HepG2 (cell line): ENCODE measurements around the gene SALL4. TPM values are rescaled to one million over a fixed set of nuclear protein-coding genes. Genes with fewer than 3 reads are reported as not detected.

Experiments
- ATF7-NPFF ChIP-seq: sonication (generic); formaldehyde crosslinking; IDR thresholded peaks from 2 replicates; pipeline ENCODE4 v1.8.1; 2023; ENCODE audit warnings: mild to moderate bottlenecking, low read depth, missing genetic modification reagents, moderate library complexity
- BATF2 ChIP-seq: sonication (generic); formaldehyde crosslinking; IDR thresholded peaks from 2 replicates; pipeline ENCODE4 v1.8.0; 2022; ENCODE audit warnings: mild to moderate bottlenecking, missing genetic modification reagents, moderate library complexity
- CBX2 ChIP-seq, 2 experiments: fragments of 200-600 bp in 1 of 2; sonication (generic); formaldehyde crosslinking in 1 of 2; IDR thresholded peaks; 2 replicates each; pipeline versions ENCODE4 v1.7.0 to v1.8.1; 2018 to 2022; ENCODE audit warnings: low read depth in 2 of 2, low read length in 1 of 2, mild to moderate bottlenecking in 1 of 2, missing genetic modification reagents in 1 of 2
- LRRFIP1 ChIP-seq: sonication (generic); formaldehyde crosslinking; conservative IDR thresholded peaks from 2 replicates; pipeline ENCODE4 v1.4.0; 2020; ENCODE audit warnings: missing genetic modification reagents
- MATR3 ChIP-seq: sonication (generic); formaldehyde crosslinking; IDR thresholded peaks from 2 replicates; pipeline ENCODE4 v1.4.0; 2020; ENCODE audit warnings: missing genetic modification reagents
- MED8 ChIP-seq: sonication (generic); formaldehyde crosslinking; IDR thresholded peaks from 2 replicates; pipeline ENCODE4 v1.8.1; 2023; ENCODE audit warnings: mild to moderate bottlenecking, missing genetic modification reagents; ENCODE audit not compliant: insufficient replicate concordance
- NCOA2 ChIP-seq: sonication (generic); formaldehyde crosslinking; IDR thresholded peaks from 2 replicates; pipeline ENCODE4 v1.8.0; 2022; ENCODE audit warnings: inconsistent platforms
- NONO ChIP-seq, 2 experiments: fragments of 450-650 bp in 1 of 2; sonication (generic) in 1 of 2; formaldehyde crosslinking in 1 of 2; IDR thresholded peaks in 1 of 2; conservative IDR thresholded peaks in 1 of 2; 2 replicates each; pipeline versions ENCODE4 v1.6.1 to v1.8.0; 2017 to 2022; ENCODE audit warnings: mild to moderate bottlenecking in 1 of 2, missing genetic modification reagents in 1 of 2, moderate library complexity in 1 of 2
- NR3C1 ChIP-seq: sonication (generic); formaldehyde crosslinking; IDR thresholded peaks from 2 replicates; pipeline ENCODE4 v1.4.0; 2020; ENCODE audit warnings: missing genetic modification reagents
- SIN3A ChIP-seq: IDR thresholded peaks from 2 replicates; pipeline ENCODE4 v1.6.1; 2011; ENCODE audit warnings: low read depth, mild to moderate bottlenecking, control low read depth, low read length, borderline replicate concordance
- SMC3 ChIP-seq: IDR thresholded peaks from 2 replicates; pipeline ENCODE4 v1.6.1; 2011; ENCODE audit warnings: low read length, improper control_type of control experiment
- ZFP91 ChIP-seq: sonication (generic); formaldehyde crosslinking; IDR thresholded peaks from 2 replicates; pipeline ENCODE4 v1.9.0; 2022; ENCODE audit warnings: missing genetic modification reagents, mild to moderate bottlenecking, borderline replicate concordance
- ZNF20 ChIP-seq: sonication (generic); formaldehyde crosslinking; IDR thresholded peaks from 2 replicates; pipeline ENCODE4 v1.4.0; 2020; ENCODE audit warnings: mild to moderate bottlenecking, moderate library complexity, missing genetic modification reagents
- ZNF232 ChIP-seq: sonication (generic); formaldehyde crosslinking; IDR thresholded peaks from 2 replicates; pipeline ENCODE4 v1.4.0; 2020; ENCODE audit warnings: missing genetic modification reagents, borderline replicate concordance
- ZNF275 ChIP-seq: sonication (generic); formaldehyde crosslinking; IDR thresholded peaks from 2 replicates; pipeline ENCODE4 v1.8.0; 2022; ENCODE audit warnings: missing genetic modification reagents, mild to moderate bottlenecking, inconsistent platforms, borderline replicate concordance
- ZNF678 ChIP-seq: sonication (generic); formaldehyde crosslinking; IDR thresholded peaks from 2 replicates; pipeline ENCODE4 v1.4.0; 2020; ENCODE audit warnings: mild to moderate bottlenecking, missing genetic modification reagents
- ZNF782 ChIP-seq: sonication (generic); formaldehyde crosslinking; IDR thresholded peaks from 2 replicates; pipeline ENCODE4 v1.4.0; 2020; ENCODE audit warnings: missing genetic modification reagents, mild to moderate bottlenecking, borderline replicate concordance
- ZSCAN30 ChIP-seq: sonication (generic); formaldehyde crosslinking; IDR thresholded peaks from 2 replicates; pipeline ENCODE4 v1.5.0; 2020; ENCODE audit warnings: mild to moderate bottlenecking, missing genetic modification reagents
- ZSCAN5A ChIP-seq: sonication (generic); formaldehyde crosslinking; IDR thresholded peaks from 2 replicates; pipeline ENCODE4 v1.8.0; 2022; ENCODE audit warnings: mild to moderate bottlenecking, missing genetic modification reagents, borderline replicate concordance
- polyA plus RNA-seq, 8 experiments: library from polyadenylated mRNA; depleted of rRNA in 3 of 8; stranded (reverse) in 7 of 8; unstranded in 1 of 8; fragments of >200 nt; fragmentation: Illumina TruSeq in 4 of 8; extraction: Trizol in 4 of 8; gene quantifications; 2 replicates each; pipeline versions ENCODE4 v1.2.1 to v1.2.3, GENCODE V29; 2011 to 2016; ENCODE audit warnings: low read depth in 4 of 8, missing spikeins in 1 of 8, mixed read lengths in 1 of 8; ENCODE audit not compliant: insufficient read depth in 1 of 8
- total RNA-seq, 5 experiments: library from RNA; depleted of rRNA; stranded (reverse); fragments of >200 nt; fragmentation: Illumina TruSeq; extraction: Trizol; gene quantifications; 2 replicates each; pipeline ENCODE4 v1.2.3, GENCODE V29; 2016; ENCODE audit warnings: low read depth in 1 of 5

The SALL4 gene
- total and polyA plus RNA-seq, 2 of the 13 experiments (the other 11 are each of a cell fraction or from before 2014, with no cell fraction given) = 0.33 to 1.8 TPM

GRCh38 chr20:51801122-51801822 is 1.0 kb downstream of the SALL4 start (continued):
- TF ChIP-seq ZFP91 = peak; percentile 38; the same call in 1 of the 2 replicates
- no peak for TF ChIP-seq SMC3
- no peak for TF ChIP-seq ATF7-NPFF (CRISPR knock-in tag)
- no peak for TF ChIP-seq BATF2 (CRISPR knock-in tag)
- no peak; the same call in 1 of the 2 replicates for TF ChIP-seq NR3C1 (CRISPR knock-in tag)
- TF ChIP-seq CBX2 (IDR thresholded peaks at IDR 0.05; ENCODE audit: low read depth, low read length) = 0 out of 2 replicates have a peak, but pooled peaks have one; percentile 53
- peak; percentile 87; the same call in 1 of the 2 replicates for TF ChIP-seq CBX2 (CRISPR knock-in tag; IDR thresholded peaks at IDR 0.05; ENCODE audit: low read depth)
- TF ChIP-seq NCOA2 (CRISPR knock-in tag) = no peak
- TF ChIP-seq NONO (IDR thresholded peaks at IDR 0.05) = no peak
- no peak for TF ChIP-seq NONO (CRISPR knock-in tag; conservative IDR thresholded peaks at IDR 0.05)
- no peak for TF ChIP-seq ZSCAN5A
- TF ChIP-seq MATR3 (CRISPR knock-in tag) = no peak
- no peak for TF ChIP-seq LRRFIP1
- no peak for TF ChIP-seq ZSCAN30 (CRISPR knock-in tag)
- TF ChIP-seq MED8 (CRISPR knock-in tag) = no peak
- TF ChIP-seq SIN3A = no peak
- no peak for TF ChIP-seq ZNF782 (CRISPR knock-in tag)
- TF ChIP-seq ZNF275 (CRISPR knock-in tag) = no peak
- peak; percentile 44; the same call in 1 of the 2 replicates for TF ChIP-seq ZNF232 (CRISPR knock-in tag)
- 0 out of 2 replicates have a peak, but pooled peaks have one; percentile 24 for TF ChIP-seq ZNF20
- TF ChIP-seq ZNF678 (CRISPR knock-in tag) = no peak
